B cell (primary cell): ENCODE data around the gene PC. TPM values are rescaled to one million over a fixed set of nuclear protein-coding genes. Genes with fewer than 3 reads are reported as not detected.

Experiments used
- ATAC-seq: fragments of 200-7000 bp; cut with Tn5 transposase; one replicate; pipeline ENCODE4 v1.10.0; 2021; ENCODE audit warnings: low read depth, mild to moderate bottlenecking, moderate number of reproducible peaks, moderate library complexity
- CTCF ChIA-PET: fragments of 350-600 bp; sonication (Branson Sonifier 250); formaldehyde crosslinking; loops from one replicate; lab custom pipeline; 2021; ENCODE audit warnings: antibody characterized with exemption, inconsistent platforms; lab: Charles Lee
- POLR2A ChIA-PET: fragments of 350-600 bp; sonication (Branson Sonifier 250); formaldehyde crosslinking; loops from one replicate; lab custom pipeline; 2021; ENCODE audit warnings: antibody characterized with exemption; lab: Charles Lee
- DNase-seq: peaks from one replicate; pipeline ENCODE4 v3.0.0; 2013
- H2AFZ ChIP-seq: 2 replicates; pipeline ENCODE4 v1.6.1; 2012; ENCODE audit warnings: mild to moderate bottlenecking, low read depth, low read length; ENCODE audit not compliant: insufficient read depth, poor library complexity, severe bottlenecking
- H3K27ac ChIP-seq, 2 donors: 1 replicate in 1 of 2; 2 replicates in 1 of 2; pipeline ENCODE4 v1.5.1; 2012 to 2013; ENCODE audit warnings: low read length in 2 of 2, mild to moderate bottlenecking in 2 of 2, moderate library complexity in 1 of 2
- H3K27me3 ChIP-seq, 4 experiments: fragments of 200-600 bp in 1 of 4; sonication (generic) in 1 of 4; replicated peaks in 1 of 4; 1 replicate in 2 of 4; 2 replicates in 2 of 4; pipeline versions ENCODE4 v1.6.1 to v1.7.0; 2013 to 2016; ENCODE audit warnings: low read length in 3 of 4, mild to moderate bottlenecking in 2 of 4, mixed read lengths in 1 of 4, moderate library complexity in 1 of 4; ENCODE audit not compliant: insufficient read depth in 4 of 4, control insufficient read depth in 3 of 4; ENCODE audit errors: control extremely low read depth in 1 of 4
- H3K36me3 ChIP-seq, 2 experiments: replicated peaks in 1 of 2; 1 replicate in 1 of 2; 2 replicates in 1 of 2; pipeline versions ENCODE4 v1.6.1 to v1.7.1; 2013; ENCODE audit warnings: low read length in 1 of 2; ENCODE audit not compliant: insufficient read depth in 2 of 2, control insufficient read depth in 1 of 2; ENCODE audit errors: control extremely low read depth in 1 of 2, extremely low read depth in 1 of 2
- H3K4me1 ChIP-seq, 2 donors: fragments of 200-600 bp in 1 of 2; sonication (generic) in 1 of 2; 1 replicate in 1 of 2; 2 replicates in 1 of 2; pipeline versions ENCODE4 v1.5.1 to v1.6.1; 2013 to 2017; ENCODE audit warnings: low read length in 2 of 2; ENCODE audit not compliant: control insufficient read depth in 2 of 2, insufficient read depth in 2 of 2
- H3K4me2 ChIP-seq: replicated peaks from 2 replicates; pipeline ENCODE3; 2012; ENCODE audit warnings: mild to moderate bottlenecking, low read depth, low read length; ENCODE audit not compliant: poor library complexity, severe bottlenecking
- H3K4me3 ChIP-seq, 5 experiments: fragments of 200-600 bp in 1 of 5; sonication (generic) in 1 of 5; 1 replicate in 3 of 5; 2 replicates in 2 of 5; pipeline versions ENCODE4 v1.5.1 to v1.7.0; 2011 to 2016; ENCODE audit warnings: low read length in 4 of 5, mild to moderate bottlenecking in 4 of 5, low read depth in 2 of 5, control low read depth in 1 of 5, moderate library complexity in 1 of 5; ENCODE audit not compliant: insufficient read depth in 1 of 5; ENCODE audit errors: control extremely low read depth in 1 of 5, extremely low read depth in 1 of 5
- H3K79me2 ChIP-seq: fragments of 200-600 bp; sonication (generic); one replicate; pipeline ENCODE4 v1.6.0; 2016; ENCODE audit warnings: low read length; ENCODE audit not compliant: control insufficient read depth, insufficient read depth
- H3K9ac ChIP-seq: fragments of 200-600 bp; sonication (generic); 2 replicates; pipeline ENCODE4 v1.6.1; 2017; ENCODE audit warnings: mild to moderate bottlenecking, low read length, moderate library complexity
- H3K9me3 ChIP-seq, 3 donors: one replicate each; pipeline versions ENCODE4 v1.6.1 to v1.7.1; 2013; ENCODE audit warnings: low read length in 2 of 3; ENCODE audit not compliant: control insufficient read depth in 2 of 3, insufficient read depth in 1 of 3; ENCODE audit errors: control extremely low read depth in 1 of 3
- H4K20me1 ChIP-seq: 2 replicates; pipeline ENCODE4 v1.6.0; 2012; ENCODE audit warnings: mild to moderate bottlenecking, low read length; ENCODE audit not compliant: insufficient read depth, control insufficient read depth, poor library complexity, severe bottlenecking
- H3K27ac Mint-ChIP-seq: one replicate; pipeline ENCODE4 v1.8.0; 2021; ENCODE audit warnings: mixed read lengths
- H3K27me3 Mint-ChIP-seq: one replicate; pipeline ENCODE4 v1.8.0; 2021; ENCODE audit warnings: mixed read lengths
- H3K4me1 Mint-ChIP-seq: one replicate; pipeline ENCODE4 v1.8.0; 2021; ENCODE audit warnings: mixed read lengths
- H3K4me3 Mint-ChIP-seq: one replicate; pipeline ENCODE4 v1.8.0; 2021; ENCODE audit warnings: mixed read lengths
- H3K9me3 Mint-ChIP-seq: one replicate; pipeline ENCODE4 v1.8.0; 2022; ENCODE audit warnings: mixed read lengths; ENCODE audit not compliant: insufficient read depth
- CTCF ChIP-seq: fragments of 200-600 bp; IDR thresholded peaks from one replicate; pipeline ENCODE4 v1.8.0; 2022; ENCODE audit warnings: antibody characterized with exemption, mild to moderate bottlenecking
- EZH2 ChIP-seq: IDR thresholded peaks from 2 replicates; pipeline ENCODE4 v1.6.1; 2012; ENCODE audit warnings: borderline replicate concordance, low read depth, mild to moderate bottlenecking, moderate library complexity, low read length; ENCODE audit not compliant: insufficient read depth, poor library complexity, severe bottlenecking
- WGBS: methylation state at CpG from one replicate; pipeline ENCODE4 v1.1.5; 2013; ENCODE audit warnings: missing lambda C conversion rate; ENCODE audit not compliant: insufficient coverage; 5-methylcytosine and 5-hydroxymethylcytosine counted together
- intact Hi-C: fragments of 100-400 bp; cut with micrococcal nuclease; formaldehyde crosslinking; loops from one replicate; pipeline ENCODE4 v1.10.0; 2022
- polyA plus RNA-seq: library from polyadenylated mRNA; depleted of rRNA; stranded (reverse); fragments of >200 nt; gene quantifications from 2 replicates; pipeline ENCODE4 v1.2.3, GENCODE V29; 2012
- total RNA-seq, 2 donors: library from RNA; stranded (reverse); fragments of 120-200 nt in 1 of 2; gene quantifications; 1 replicate in 1 of 2; 2 replicates in 1 of 2; pipeline versions ENCODE4 v1.2.3 to v1.2.4, GENCODE V29; 2013 to 2022

The PC gene
- total and polyA plus RNA-seq, 2 donors (not counting 1 experiment from before 2014, with no cell fraction given): 1.5 to 4.4 TPM

- intact Hi-C loops: no loop called here
These were observed 112.3 kb downstream of the PC start for GRCh38 chr11:66845876-66846212.

More at GRCh38 chr11:66845876-66846212, 112.3 kb downstream of the PC start:
- H3K4me2 ChIP-seq: no peak overlapping the region
- Mint-ChIP-seq H3K4me3 (no peak overlapping the region), H3K9me3 (no peaks in the 10 kb centered on the region), H3K4me1 (peaks cover 28% of the 10 kb centered on the region), H3K27me3 (no peaks in the 10 kb centered on the region), H3K27ac (no peak overlapping the region)
- peaks cover 22 to 27% of the 10 kb centered on the region in 2 donors for H3K4me1 ChIP-seq
- 97% methylated on average over 5 of the region's 9 CpGs for WGBS
- no peak overlapping the region for H2AFZ ChIP-seq
- no peaks in the 10 kb centered on the region for H3K9me3 ChIP-seq
- no peak for ATAC-seq
- peaks cover 33% of the 10 kb centered on the region for H4K20me1 ChIP-seq
- POLR2A ChIA-PET: interaction anchor here (1.3 kb wide), 1 partner anchor 10 kb away, joined by 5 read pairs; no protein-coding TSS in a partner anchor
- peaks cover 46% of the 10 kb centered on the region for H3K79me2 ChIP-seq
- no peak overlapping the region for H3K4me3 ChIP-seq
- no peak overlapping the region for H3K27ac ChIP-seq
- H3K9ac ChIP-seq: no peak overlapping the region
- TF ChIP-seq CTCF (no peak), EZH2 (no peak)
- no peak for DNase-seq
- H3K27me3 ChIP-seq: no peaks in the 10 kb centered on the region
- peaks cover 3 to 38% of the 10 kb centered on the region in 2 experiments for H3K36me3 ChIP-seq
- CTCF ChIA-PET: interaction anchor here (1.5 kb wide), 1 partner anchor 10 kb away, joined by 7 read pairs; no protein-coding TSS in a partner anchor
